G401.6 (cell line): Measurements from ENCODE around the gene SPO11.

Source experiments
- FAIRE-seq: peaks from 2 replicates; lab custom pipeline; 2012; peaks lifted over from hg19 to GRCh38; lab: Jason Lieb, UNC

SPO11 gene

GRCh38 chr20:57310821-57311514, 18.6 kb upstream of the SPO11 start:
- no peak for FAIRE-seq

- FAIRE-seq: no peak
Observed at GRCh38 chr20:57312138-57312537, 17.5 kb upstream of the SPO11 start.

GRCh38 chr20:57313230-57313629, 16.4 kb upstream of the SPO11 start:
- FAIRE-seq: no peak

GRCh38 chr20:57313951-57314350, 15.7 kb upstream of the SPO11 start:
- FAIRE-seq: no peak

DNA sequence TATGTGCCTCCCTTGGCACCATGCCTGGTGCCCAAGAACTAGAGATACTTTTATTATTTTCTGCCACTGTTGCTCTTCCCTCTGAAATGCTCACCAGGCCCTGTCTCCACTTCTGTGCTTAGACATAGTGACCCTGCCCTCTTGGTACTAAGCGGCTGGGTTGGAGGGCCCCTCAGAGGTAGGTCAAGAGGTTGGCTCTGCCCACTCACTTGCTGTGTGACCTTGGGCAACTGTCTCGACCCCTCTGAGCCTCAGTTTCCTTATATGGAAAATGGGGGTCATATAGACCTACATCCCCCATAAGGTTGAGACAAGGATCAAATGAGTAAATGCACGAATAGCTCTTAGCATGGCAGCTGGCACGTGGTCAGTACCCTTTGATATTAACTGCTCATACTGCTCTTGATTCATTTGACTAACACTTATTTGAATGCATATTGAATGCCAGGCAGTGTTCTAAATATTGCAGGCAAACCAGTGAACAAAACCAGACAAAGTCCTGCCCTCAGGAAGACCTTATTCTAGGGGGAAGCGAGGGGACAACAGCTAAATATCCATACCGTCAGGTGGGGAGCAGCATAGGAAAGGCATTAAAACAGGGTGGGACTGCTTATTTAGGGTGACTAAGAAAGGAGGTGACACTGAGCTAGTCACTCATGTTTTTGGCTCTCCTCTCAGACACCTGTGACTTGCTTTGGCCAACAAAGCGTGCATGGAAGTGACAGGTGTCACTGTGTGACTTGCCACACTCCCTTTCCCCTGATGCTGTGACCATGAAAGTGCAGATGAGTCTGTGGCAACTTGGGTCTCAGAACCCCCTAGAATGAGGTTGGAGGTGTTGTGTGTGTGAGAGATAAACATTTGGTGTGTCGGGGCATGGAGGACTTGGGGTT, 14.3 kb upstream of the SPO11 start:
- FAIRE-seq: no peak

- no peak for FAIRE-seq
Observed at GRCh38 chr20:57315976-57316480, 13.6 kb upstream of the SPO11 start.

- no peak for FAIRE-seq
Observed at GRCh38 chr20:57316795-57317201, 12.8 kb upstream of the SPO11 start.

- FAIRE-seq: no peak
Observed at GRCh38 chr20:57317316-57317788, 12.3 kb upstream of the SPO11 start.

GRCh38 chr20:57317789-57318371, 11.7 kb upstream of the SPO11 start:
- no peak for FAIRE-seq

- no peak for FAIRE-seq
Observed at GRCh38 chr20:57319584-57319983, 10.0 kb upstream of the SPO11 start.

GRCh38 chr20:57320358-57320757, 9.2 kb upstream of the SPO11 start:
- FAIRE-seq: no peak

DNA sequence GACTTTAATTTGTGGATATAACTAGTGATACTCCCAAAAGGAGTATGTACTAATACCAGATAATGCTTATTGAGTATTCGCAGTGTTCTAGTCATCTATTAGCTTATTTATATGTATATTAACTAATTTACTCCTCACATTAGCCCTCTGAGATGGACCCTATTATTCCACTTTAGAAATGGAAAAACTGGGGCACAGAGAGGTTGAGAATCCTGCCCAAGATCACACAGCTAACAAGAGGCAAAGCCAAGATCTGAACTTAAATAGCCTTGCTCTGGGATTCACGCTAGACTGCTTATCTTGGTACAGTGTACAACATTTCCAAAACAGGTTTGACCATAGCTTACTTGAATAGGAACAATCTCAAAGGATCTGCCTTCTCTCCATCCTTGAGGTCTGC, 8.5 kb upstream of the SPO11 start:
- FAIRE-seq: no peak

- no peak for FAIRE-seq
Observed at GRCh38 chr20:57322476-57322875, 7.1 kb upstream of the SPO11 start.

- FAIRE-seq: no peak
Observed at GRCh38 chr20:57323034-57323433, 6.6 kb upstream of the SPO11 start.

- no peak for FAIRE-seq
Observed at GRCh38 chr20:57325632-57326356, 3.8 kb upstream of the SPO11 start.

DNA sequence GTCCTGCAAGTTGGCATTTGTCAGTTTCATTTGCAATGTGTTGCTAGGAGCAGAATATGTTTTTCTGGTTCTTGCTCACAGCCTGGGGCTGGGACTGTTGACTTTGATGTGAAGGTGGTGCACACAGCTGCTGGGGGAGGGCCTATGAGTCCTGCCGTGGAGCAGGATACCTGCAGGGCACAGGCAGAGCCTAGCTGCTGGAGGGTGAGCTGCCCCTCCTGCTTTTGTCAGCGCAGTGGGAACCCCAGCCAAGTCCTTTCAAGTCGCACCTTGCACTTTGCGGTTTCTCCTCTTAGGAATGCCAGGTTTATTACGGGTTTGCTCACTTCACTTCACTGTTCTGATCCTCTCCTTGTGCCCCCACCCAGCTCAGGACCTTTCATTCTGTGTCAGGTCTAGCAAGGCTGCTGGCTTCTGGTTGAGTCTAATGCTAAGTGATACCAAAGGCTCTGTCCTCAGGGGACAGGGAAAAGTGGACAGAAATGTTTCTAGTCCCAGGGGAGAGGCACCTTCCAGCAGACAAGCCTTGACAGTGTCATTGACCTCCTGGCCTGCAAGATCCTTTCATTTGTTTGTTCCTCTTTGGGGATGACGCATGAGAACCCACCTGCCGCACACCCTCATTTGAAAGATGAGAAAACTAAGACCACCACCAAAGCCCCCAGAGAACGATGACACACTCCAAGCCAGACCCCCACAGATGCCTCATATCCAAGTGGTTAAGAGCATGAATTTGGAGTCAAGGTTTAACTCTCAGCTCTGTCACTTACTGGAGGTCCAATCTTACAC, 2.7 kb upstream of the SPO11 start:
- FAIRE-seq: no peak

DNA sequence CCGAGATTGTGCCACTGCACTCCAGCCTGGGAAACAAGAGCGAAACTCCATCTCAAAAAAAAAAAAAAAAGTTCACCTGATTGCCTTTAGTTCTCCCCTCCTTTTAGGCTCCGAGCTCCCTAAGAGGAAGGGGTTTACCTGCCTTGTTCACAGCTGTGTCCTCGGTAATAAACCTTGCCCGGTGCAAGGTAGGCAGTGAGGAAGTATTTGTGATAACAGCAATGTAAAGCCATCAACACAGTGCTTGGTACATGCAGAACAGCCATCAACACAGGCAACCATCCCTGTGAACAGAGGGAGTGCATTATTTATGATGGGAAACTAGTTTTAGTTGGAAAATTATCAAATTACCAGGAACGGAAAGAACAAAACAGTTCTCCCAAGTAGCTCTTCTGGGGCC, 1.8 kb upstream of the SPO11 start:
- FAIRE-seq: no peak

- FAIRE-seq: no peak
Observed at GRCh38 chr20:57330998-57331397, 1.4 kb downstream of the SPO11 start.

GRCh38 chr20:57332105-57333089, 2.8 kb downstream of the SPO11 start:
- FAIRE-seq: peak; percentile 6

DNA sequence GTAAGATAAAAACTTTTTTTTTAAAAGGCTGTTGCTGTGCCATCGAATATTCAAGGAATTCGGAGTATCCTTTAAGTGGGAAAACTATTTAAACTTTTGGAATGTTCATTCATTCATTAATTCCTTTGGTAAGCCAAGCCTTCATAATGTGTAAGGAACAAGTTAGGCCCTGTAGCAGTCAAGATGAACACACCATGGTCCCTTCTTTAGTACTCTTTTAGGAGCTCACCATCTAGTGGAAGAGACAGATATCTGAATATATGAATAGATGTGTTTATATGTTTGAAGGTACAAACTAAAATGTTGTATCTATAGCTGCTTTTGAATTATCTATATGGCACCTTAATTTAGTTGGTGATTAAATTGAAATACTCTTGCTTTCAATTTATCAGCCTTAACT, 5.8 kb downstream of the SPO11 start:
- FAIRE-seq: no peak
